GM18508 (cell line): ENCODE measurements around the gene EYA3.

ENCODE experiments used
- ATAC-seq: cut with Tn5 transposase; IDR thresholded peaks from one replicate; pipeline ENCODE4 v1.9.1; 2021; ENCODE audit warnings: moderate number of reproducible peaks; ENCODE audit not compliant: insufficient read depth, unreplicated experiment

Gene EYA3

DNA sequence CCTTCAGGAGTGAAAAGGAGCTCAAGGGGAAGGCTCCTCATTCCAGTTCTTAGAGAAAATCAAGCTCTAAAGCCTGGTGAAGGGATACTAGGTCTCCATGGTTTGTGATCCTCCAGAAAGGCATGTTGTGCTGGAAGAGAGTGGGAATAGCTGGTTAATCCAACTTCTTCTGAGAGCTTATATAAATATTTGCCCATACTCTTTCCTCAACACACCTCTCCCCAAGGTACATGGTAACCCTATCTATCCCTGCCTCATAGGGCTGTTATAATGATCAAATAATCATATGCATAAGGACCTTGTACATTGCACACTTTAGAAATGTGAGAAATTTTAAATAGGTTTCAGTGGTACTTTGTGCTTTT is 114.0 kb downstream of the EYA3 start:
- no peak for ATAC-seq

DNA sequence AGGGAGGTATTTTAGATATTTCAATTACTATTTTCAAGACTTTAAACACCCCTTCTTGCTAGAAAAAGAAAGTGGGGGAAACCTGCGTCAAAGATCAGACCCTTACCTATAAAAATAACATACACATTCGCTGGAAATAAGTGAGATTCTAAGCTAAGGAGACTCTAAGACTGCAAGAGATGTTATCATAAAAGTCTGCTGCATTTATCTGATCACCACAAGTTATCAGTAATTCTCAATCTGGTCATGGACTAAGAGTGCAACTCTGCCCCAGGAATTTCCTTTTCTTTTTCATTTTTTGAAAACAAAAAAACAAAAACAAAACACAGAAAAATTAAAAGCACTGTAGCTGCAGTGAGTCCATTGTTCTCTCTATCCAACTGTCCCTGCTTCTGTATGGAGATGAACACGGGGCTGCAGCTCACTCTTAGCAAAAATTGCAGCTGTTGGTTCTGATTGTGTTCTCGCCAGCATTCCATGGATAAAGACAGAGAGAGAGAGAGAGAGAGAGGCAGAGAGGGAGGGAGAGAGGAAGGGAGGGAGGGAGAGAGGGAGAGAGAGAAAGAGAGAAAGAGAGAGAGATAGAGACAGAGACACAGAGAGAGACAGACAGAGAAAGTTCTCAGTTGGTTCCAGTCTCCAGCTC is 114.5 kb downstream of the EYA3 start:
- no peak for ATAC-seq

DNA sequence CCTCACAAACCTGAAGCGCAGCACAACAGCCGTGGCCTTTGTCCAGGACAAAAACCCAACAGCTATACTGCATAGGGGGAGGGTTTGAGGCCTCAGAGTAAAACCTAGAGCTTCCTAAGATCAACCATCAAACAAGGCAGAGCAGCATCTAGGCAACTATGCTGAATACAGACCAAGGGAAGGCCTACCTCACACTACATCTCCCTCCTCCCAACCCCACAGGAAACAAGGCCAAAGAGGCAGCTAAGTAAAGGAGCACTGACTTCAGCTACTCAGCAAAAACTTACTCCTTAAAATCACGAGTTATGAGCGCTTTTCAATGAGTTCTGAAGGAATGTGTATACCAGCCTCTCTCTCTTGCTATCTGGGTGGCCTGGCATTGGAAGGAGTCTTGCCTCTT is 116.3 kb downstream of the EYA3 start:
- no peak for ATAC-seq

DNA sequence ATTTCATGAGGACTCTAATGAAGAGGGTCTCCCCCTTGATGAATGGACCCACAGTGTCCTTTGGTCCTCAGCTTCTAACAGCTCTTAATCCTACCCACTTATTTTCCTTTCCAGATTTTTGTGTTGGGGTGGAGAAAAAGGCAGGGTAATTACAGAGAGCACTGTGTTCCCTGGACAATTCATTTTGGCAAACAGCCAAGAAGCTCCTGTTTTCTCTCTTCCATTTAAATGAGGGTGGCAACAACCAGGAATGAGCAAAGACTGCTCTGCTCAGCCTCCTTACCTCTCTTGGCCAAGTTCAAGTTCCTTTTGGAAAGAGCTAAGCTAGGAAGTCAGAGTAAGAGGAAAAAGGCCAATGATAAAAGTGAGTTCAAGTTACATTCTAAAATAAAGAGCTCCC is 116.7 kb downstream of the EYA3 start:
- no peak for ATAC-seq

DNA sequence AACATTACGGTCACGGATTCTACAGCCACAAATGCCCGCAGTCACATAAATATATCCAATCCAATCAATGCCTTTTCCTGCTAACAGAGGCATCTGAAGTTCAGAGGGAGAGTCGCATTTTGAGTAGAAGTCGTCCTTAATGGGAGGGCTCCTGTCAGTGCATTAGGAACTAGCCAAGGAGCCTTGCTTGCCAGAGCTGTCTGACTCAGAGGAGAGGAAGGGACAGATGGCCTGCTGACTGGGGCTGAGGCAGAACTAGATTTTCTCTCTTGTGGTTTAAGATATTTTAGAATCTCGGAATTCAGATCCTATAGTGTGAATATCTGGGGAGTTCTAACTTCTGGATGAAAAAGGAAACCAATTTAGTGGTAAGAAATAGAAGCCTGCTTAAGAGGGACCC is 118.0 kb downstream of the EYA3 start:
- ATAC-seq = no peak

DNA sequence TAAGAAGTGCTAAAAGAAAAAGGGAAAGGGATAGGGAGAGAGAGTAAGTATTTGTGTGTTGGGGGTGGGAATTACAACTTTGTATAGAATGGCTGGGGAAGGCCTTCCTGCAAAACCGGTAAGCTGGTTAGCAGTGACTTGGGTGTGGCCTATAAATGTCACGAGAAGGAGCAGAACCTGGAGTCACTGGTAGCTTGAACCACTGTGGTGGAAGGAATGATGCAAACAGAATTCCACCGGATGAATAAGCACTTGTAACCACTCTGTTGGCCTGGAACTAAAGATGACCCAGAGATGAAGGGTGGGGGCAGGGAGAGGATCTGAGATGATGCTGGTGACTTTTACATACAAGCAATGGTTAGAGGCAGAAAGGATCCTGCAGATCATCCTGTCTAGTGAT is 119.7 kb downstream of the EYA3 start:
- ATAC-seq = no peak

DNA sequence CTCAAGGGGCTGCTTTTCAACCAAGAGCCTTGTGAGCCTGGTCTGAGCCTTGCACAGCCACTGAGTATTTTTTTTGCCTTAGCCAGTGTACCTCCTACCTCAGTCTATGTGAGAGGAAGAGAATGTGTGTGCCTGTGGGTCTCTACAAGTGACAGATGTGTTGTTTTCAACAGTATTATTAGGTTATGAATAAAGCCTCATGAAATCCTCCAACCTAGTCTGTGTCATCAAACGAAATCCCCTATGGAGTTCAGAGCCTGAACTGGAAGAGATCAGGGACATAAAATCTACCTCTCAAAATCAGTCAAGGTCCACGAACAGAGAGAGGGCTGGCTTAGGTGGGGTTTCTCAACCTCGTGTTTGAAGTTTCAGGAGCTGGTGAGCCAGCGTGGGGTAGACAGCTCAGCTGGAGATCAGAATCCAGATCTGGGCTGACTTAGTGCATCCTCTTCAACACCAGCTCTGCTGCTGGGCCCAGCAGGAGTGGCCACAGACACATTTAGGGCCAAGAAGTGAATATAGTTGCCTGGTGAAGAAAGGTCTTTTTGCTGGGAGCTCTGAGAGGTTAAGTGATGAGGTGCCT is 120.4 kb downstream of the EYA3 start:
- no peak for ATAC-seq

DNA sequence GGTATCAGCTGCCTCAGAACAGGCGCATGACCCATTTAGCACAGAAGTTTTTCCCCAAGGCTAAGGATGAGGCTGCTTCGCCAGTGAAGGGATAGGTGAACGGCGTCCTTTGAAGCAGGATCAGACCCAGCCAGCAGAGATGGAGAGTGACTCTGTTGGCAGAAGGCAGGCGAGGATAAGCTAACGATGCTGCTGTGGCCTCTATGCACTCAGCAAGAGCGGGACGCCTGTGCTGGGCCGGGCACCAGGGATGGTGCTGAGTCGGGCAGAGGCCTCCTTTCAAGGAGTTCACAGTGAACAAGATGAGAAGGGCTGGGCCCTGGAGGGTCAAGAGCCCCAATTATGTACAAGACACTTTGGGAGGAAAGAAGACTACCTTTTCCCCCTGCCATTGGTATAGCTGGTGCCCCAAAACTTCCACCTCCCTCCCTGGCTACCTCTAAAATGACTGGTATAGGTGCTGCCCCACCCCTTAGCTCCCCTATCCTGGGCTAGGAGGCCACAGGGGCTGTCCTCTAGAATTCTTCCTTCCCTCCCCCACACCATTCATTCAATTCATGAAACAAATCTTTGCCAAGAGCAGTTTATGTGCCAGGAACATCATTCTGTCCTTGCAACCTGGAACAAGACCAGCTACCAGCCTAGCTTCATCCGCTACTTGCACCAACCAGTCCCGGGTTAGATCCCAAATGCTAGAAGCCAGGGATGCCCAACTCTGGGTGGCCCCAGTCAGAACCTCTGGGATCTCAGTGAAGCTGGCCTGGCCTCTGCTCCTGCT is 121.1 kb downstream of the EYA3 start:
- no peak for ATAC-seq

DNA sequence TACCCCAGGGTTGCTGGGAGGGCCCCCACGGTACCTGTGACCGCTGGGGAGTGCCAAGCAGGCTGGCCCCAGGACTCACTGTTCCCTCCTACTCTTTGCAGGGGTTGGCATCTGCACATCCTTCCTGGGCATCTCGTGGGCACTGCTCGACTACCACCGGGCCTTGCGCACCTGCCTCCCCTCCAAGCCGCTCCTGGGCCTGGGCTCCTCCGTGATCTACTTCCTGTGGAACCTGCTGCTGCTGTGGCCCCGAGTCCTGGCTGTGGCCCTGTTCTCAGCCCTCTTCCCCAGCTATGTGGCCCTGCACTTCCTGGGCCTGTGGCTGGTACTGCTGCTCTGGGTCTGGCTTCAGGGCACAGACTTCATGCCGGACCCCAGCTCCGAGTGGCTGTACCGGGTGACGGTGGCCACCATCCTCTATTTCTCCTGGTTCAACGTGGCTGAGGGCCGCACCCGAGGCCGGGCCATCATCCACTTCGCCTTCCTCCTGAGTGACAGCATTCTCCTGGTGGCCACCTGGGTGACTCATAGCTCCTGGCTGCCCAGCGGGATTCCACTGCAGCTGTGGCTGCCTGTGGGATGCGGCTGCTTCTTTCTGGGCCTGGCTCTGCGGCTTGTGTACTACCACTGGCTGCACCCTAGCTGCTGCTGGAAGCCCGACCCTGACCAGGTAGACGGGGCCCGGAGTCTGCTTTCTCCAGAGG is 121.9 kb downstream of the EYA3 start:
- no peak for ATAC-seq

DNA sequence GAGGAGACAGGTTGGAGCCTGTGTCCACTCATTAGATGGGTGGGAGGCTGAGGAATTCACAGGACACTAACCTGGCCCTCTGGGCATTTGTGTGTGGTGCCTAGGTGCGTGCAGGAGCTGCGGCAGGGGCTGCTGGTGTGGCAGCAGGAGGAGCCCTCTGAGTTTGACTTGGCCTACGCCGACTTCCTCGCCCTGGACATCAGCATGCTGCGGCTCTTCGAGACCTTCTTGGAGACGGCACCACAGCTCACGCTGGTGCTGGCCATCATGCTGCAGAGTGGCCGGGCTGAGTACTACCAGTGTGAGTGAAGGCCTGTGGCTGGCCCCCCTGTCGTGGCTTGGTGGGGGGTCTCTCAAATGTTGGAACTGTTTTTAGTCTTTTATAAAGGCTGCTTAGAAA is 125.0 kb downstream of the EYA3 start:
- ATAC-seq = no peak

DNA sequence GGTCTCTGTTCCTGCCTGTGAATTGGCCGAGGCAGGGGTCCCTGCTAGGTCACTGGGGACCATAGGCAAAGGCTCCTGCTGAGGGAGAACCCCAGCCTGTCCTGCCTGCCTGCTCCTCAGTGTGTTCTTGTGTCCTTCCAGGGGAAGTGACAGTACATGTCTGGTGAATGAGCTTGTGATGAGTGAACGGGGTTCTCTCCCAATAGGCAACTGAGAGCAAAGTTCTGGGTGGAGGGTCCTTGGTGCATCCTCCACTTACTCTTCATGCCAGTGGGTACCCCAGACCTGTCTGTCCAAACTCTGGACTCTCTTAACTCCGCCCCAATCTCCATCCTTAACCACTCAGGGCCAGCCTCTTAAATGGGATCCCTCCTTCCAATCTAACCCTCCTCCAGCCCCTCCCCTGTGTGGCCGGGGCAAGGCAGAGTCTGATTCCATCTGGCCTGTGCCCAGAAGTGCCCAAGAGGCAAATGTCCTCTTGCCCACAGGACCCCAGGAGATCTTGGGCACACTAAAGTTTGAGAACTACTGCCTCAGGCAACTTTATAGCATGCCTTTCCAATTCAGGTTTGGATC is 126.7 kb downstream of the EYA3 start:
- no peak for ATAC-seq

DNA sequence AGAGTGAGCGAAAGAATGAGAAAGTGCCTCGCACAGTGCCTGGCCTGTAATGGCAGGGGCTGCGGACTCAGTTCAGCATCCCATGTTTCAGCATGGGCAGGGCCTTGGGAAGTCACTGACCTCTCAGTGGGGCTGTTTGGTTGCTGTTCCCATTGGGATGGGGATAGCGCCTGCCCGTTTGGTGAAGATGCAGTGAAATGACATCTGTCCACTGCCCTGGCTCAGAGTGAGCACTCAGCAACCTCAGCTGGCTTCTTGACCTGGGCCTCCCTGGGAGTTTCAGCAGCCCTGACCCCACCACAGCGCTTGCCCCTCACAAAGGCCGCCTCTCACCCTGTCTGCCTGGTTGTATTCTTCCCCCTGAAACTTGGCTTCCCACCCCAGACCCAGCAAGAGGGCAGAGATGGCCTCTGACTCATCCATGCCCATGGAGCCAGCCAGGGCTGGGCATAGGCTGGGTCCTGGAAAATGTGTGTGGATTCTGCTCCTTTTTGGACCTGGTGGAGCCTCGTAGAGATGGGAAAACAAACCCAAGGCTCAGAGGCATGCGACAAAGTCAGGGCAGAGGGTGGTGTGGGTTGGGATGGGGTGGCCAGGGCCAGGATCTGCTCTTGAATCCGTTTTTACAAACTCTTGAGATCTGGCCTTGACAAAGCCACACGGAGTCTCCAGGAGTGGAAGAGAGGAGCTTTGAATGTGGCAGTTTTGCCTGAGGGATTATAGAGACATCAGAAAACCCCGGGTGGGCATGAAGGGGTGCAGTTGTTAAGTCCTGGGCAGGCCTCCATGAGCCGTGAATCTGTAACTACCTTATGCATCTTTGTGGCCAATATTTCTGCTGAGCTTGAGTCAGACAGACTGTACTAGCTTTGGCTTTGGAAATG is 127.4 kb downstream of the EYA3 start:
- ATAC-seq = no peak

DNA sequence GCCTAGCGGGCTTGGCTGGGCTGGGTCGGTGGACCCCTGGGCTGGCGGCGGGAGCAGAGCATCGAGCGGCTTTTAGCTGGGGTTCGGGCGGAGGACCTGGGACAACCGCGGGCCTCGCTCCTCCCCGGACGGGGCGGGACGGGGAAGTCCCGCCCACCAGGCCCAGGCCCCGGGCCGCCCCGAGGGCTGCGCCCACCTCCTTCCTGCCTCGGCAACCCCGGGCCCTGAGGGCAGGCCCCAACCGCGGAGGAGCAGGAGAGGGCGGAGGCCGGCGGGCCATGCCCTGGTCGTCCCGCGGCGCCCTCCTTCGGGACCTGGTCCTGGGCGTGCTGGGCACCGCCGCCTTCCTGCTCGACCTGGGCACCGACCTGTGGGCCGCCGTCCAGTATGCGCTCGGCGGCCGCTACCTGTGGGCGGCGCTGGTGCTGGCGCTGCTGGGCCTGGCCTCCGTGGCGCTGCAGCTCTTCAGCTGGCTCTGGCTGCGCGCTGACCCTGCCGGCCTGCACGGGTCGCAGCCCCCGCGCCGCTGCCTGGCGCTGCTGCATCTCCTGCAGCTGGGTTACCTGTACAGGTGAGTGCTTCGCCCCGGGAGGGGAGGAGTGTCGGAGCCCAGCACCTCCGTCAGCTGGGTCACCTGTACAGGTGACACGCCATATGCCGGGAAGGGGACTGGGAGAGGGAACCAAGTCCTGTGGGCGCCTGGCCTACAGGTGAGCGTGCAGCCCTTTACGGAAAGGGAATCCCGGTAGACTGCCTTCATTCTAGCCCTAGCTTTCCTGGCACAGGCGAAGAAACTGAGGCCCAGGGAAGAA is 128.4 kb downstream of the EYA3 start, which contains the start of gene XKR8:
Gene XKR8 (plus strand): TSS at position 182 of the 812 bp plus-strand sequence. CDS start 97 bp downstream, at position 279.
- ATAC-seq = no peak

DNA sequence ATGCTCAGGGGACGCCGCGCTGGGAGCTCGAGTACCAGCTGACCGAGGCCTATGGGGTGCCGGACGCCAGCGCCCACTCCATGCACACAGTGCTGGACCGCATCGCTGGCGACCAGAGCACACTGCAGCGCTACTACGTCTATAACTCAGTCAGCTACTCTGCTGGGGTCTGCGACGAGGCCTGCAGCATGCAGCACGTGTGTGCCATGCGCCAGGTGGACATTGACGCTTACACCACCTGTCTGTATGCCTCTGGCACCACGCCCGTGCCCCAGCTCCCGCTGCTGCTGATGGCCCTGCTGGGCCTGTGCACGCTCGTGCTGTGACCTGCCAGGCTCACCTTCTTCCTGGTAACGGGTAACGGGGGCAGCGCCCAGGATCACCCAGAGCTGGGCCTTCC is 129.9 kb downstream of the EYA3 start:
- ATAC-seq = no peak

DNA sequence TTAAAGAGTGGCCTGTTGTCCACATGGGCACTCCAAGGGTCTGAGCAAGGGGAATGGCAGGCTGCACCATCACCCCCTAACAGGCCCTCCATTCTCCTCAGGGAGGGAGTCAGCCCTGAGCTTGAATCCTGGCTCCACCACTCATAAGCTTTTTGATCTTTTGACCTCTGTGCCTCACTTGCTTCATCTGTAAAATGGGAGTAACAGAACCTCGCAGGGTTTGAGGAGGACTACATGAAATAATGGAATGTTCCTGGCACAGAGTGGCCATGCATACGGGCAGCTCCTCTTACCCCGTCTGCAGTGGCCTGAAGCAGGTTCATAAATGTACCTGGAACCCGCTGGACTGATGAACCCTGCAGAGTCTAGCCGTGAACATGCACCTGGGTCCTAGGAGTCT is 130.8 kb downstream of the EYA3 start:
- ATAC-seq = no peak

DNA sequence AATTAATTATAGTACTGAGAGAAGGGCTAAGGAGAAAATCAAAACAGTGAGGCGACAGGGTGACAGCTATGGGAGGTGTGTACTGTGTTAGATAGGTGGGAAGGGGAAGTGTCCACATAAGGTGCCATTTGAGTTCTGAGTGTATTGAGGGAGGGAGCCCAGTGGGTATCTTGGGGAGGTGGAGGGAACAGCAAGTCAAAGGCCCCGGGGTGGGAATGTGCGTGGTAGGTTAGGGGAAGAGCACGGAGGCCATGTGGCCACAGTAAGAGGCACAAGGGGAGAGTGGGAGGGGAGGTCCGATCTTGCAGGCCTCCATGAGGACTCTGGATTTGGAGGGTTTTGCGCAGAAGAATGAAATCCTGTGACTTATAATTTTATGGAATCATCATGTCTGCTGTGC is 131.6 kb downstream of the EYA3 start:
- no peak for ATAC-seq

DNA sequence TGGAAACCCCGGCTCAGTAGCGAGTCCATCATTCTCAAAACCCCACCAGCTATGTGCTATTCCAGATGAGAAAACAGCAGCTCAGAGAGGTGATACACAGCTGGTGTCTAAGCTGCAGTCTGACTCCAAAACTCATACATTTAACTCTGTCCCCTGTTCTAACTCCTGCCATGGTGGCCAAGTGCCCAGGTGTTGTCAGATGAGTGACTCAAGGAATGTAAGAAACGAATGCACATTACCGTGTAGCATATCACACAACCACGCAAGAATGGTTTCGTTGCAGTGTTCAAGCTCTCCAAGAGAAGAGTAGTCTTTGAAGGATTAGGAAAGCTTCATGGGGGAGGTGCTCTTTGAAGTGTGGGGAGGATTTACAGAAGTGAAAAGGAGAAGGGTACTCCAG is 133.3 kb downstream of the EYA3 start:
- ATAC-seq = no peak

DNA sequence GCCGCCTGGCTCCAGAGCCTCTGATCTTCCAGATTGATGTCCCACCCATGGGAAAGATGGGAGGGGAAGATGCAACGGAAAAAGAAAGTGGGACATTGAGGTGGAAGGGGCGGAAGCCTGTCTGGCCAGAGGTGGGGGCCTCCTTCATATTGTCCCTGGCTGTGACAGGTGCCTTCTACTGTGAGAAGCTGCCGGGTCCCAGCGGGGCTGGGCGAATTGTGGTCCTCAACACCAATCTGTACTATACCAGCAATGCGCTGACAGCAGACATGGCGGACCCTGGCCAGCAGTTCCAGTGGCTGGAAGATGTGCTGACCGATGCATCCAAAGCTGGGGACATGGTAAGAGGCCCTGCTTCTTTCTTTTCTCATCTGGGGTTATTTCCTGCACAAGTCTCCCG is 134.2 kb downstream of the EYA3 start:
- ATAC-seq = no peak

DNA sequence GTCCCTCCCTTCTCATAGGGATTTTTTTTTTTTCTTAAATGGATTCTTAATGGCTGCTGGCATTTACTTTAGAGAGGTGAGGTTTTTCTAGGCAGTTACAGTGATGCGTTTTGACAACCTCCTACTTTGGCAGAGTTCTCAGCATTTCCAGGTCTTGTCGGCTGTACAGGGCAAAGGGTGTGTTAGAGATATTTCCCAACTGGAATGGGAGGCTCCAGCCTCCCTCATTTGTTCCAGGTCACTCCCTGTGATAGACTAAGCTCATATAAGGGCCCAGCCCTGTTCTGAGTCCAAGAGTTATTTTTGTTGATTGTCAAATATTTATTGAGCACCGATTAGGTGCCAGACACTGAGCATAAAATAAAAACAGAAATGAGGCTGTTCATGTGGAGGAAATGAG is 136.3 kb downstream of the EYA3 start:
- no peak for ATAC-seq
